Psoas muscle (tissue), 8 donors: ENCODE measurements around the gene LAMC1. TPM values are rescaled to one million over a fixed set of nuclear protein-coding genes. Genes with fewer than 3 reads are reported as not detected.

Source experiments
- ATAC-seq, 4 donors: fragments of 200-7000 bp; cut with Tn5 transposase; one replicate each; pipeline ENCODE4 v1.9.1; 2020; ENCODE audit warnings: moderate library complexity in 3 of 4, mild to moderate bottlenecking in 2 of 4
- DNase-seq, 2 donors: peaks; one replicate each; pipeline ENCODE4 v3.0.0-alpha.2; 2020
- H3K27ac ChIP-seq: fragments of 200-600 bp; one replicate; pipeline ENCODE4 v1.8.0; 2022
- H3K27me3 ChIP-seq, 3 donors: fragments of 200-600 bp in 1 of 3; one replicate each; pipeline versions ENCODE4 v1.6.1 to v1.8.0; 2013 to 2022; ENCODE audit warnings: low read length in 2 of 3, mild to moderate bottlenecking in 2 of 3, moderate library complexity in 1 of 3; ENCODE audit not compliant: insufficient read depth in 3 of 3
- H3K36me3 ChIP-seq, 2 donors: fragments of 200-600 bp in 1 of 2; one replicate each; pipeline versions ENCODE4 v1.6.1 to v1.8.0; 2013 to 2022; ENCODE audit warnings: low read depth in 1 of 2, mild to moderate bottlenecking in 1 of 2, moderate library complexity in 1 of 2; ENCODE audit not compliant: insufficient read depth in 1 of 2
- H3K4me1 ChIP-seq: fragments of 200-600 bp; one replicate; pipeline ENCODE4 v1.8.0; 2022
- H3K4me3 ChIP-seq: fragments of 200-600 bp; one replicate; pipeline ENCODE4 v1.8.0; 2022; ENCODE audit warnings: mild to moderate bottlenecking
- H3K9me3 ChIP-seq: fragments of 200-600 bp; one replicate; pipeline ENCODE4 v1.8.0; 2022
- WGBS, 3 donors: extraction: QIAGEN DNeasy Blood & Tissue Kit; methylation state at CpG; one replicate each; pipeline versions ENCODE4 v1.1.6 to v1.1.7; 2013; 5-methylcytosine and 5-hydroxymethylcytosine counted together
- intact Hi-C, 2 donors: fragments of 100-400 bp; cut with DNase I; formaldehyde crosslinking; loops; one replicate each; pipeline versions ENCODE4 v1.11.0 to v1.14.2; 2022
- polyA plus RNA-seq, 3 donors: library from polyadenylated mRNA; stranded (reverse); fragments of 200-250 nt; gene quantifications; one replicate each; pipeline ENCODE4 v1.2.3, GENCODE V29; 2013
- total RNA-seq, 4 donors: library from RNA; stranded (reverse); fragmentation: NEBNext Ultra II Directional in 2 of 4; extraction: Animal tissue kit (Norgen Biotek cat#: 25700) in 2 of 4; gene quantifications; one replicate each; pipeline versions ENCODE4 v1.2.1 to v1.2.4, GENCODE V29; 2021 to 2023
- TF ChIP-seq, protein P1 (sequence below): fragments of 200-600 bp; IDR thresholded peaks from one replicate; pipeline ENCODE4 v1.8.0; 2022; ENCODE audit warnings: antibody characterized with exemption
- donor health status: healthy with polysubstance abuse.
- donor health status: DM: no; HTN: no; CAD: no; lungs with moderate emphysema.
- donor health status: Bipolar disorder and iron deficiency.
- donor health status: healthy.
- donor health status: DM: yes; HTN: yes; CAD: no.
- donor health status: DM: no; HTN: no; CAD: no.
- donor health status: DM: no; HTN: no; CAD: no.
- donor health status: DM: yes; HTN: yes; CAD: no.

The LAMC1 gene
- total and polyA plus RNA-seq, 7 donors: 28.0 to 94.4 (median 71.4) TPM

- Histone ChIP-seq H3K4me1 (no peaks in the 10 kb centered on the region), H3K9me3 (no peaks in the 10 kb centered on the region)
- WGBS, 3 donors: 88 to 93% (median 90%) methylated on average over 9 of the region's 9 CpGs
Observed at GRCh38 chr1:183159960-183160359, 136.7 kb downstream of the LAMC1 start.

DNA sequence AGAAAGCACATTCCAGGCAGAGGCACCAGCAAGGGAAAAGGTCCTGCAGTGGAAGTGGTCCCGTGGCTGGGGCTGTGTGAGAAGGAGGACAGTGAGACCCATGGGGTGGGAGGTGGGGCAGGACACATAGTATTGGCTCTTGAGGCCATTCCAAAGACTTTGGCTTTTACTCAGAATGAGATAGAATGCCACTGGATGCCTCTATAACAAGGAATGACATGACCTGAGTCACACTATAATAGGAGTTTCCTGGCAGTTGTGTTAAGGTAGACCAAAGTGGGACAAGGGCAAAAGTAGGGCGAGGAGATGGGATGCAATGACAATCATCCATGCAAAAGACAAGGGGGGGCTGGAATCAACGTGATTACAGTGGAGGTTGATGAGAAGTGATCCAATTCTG, 138.2 kb downstream of the LAMC1 start:
- DNase-seq (no peak), ATAC-seq (no peak)
- no peaks in the 10 kb centered on the region for H3K36me3 ChIP-seq
- no peaks in the 10 kb centered on the region for H3K4me1 ChIP-seq
- 79 to 87% (median 82%) methylated on average over 3 of the region's 3 CpGs for WGBS, 3 donors
- H3K27ac ChIP-seq: no peak overlapping the region
- TF ChIP-seq, protein P1, sequence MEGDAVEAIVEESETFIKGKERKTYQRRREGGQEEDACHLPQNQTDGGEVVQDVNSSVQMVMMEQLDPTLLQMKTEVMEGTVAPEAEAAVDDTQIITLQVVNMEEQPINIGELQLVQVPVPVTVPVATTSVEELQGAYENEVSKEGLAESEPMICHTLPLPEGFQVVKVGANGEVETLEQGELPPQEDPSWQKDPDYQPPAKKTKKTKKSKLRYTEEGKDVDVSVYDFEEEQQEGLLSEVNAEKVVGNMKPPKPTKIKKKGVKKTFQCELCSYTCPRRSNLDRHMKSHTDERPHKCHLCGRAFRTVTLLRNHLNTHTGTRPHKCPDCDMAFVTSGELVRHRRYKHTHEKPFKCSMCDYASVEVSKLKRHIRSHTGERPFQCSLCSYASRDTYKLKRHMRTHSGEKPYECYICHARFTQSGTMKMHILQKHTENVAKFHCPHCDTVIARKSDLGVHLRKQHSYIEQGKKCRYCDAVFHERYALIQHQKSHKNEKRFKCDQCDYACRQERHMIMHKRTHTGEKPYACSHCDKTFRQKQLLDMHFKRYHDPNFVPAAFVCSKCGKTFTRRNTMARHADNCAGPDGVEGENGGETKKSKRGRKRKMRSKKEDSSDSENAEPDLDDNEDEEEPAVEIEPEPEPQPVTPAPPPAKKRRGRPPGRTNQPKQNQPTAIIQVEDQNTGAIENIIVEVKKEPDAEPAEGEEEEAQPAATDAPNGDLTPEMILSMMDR: no peak
- no peaks in the 10 kb centered on the region for H3K27me3 ChIP-seq
- intact Hi-C loops: no loop called here
- no peak overlapping the region for H3K4me3 ChIP-seq
- H3K9me3 ChIP-seq: no peaks in the 10 kb centered on the region

More at GRCh38 chr1:183159960-183160359, 136.7 kb downstream of the LAMC1 start:
- no peak overlapping the region for H3K4me3 ChIP-seq
- ATAC-seq: no peak
- TF ChIP-seq, protein P1: no peak
- no peaks in the 10 kb centered on the region for H3K36me3 ChIP-seq
- DNase-seq: no peak
- intact Hi-C loops: no loop called here
- no peaks in the 10 kb centered on the region for H3K27me3 ChIP-seq
- H3K27ac ChIP-seq: no peak overlapping the region

DNA sequence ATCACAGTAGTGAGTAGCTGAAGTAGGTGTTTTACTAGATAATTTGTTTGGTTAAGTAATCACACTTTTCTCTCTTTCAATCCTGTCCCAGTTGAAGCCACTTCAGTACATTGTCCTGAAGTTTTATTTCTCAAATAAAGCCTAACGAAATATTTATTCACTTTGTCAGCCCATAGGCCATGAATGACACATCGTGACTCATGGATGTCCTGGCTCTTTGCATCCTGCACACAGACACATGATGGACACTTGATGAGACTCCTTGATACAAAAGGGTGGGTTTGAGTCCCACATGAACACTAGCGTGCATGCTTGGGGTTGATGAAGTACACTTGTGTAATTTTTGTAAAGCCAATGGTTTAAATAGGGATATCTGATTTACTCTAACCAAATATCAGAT, 140.1 kb downstream of the LAMC1 start:
- WGBS, 3 donors: 87 to 90% (median 89%) methylated on average over 3 of the region's 3 CpGs
- H3K4me3 ChIP-seq: no peak overlapping the region
- H3K9me3 ChIP-seq: no peaks in the 10 kb centered on the region
- H3K4me1 ChIP-seq: no peaks in the 10 kb centered on the region
- H3K27ac ChIP-seq: no peak overlapping the region
- intact Hi-C loops: no loop called here
- TF ChIP-seq, protein P1: no peak
- DNase-seq (no peak), ATAC-seq (no peak)
- H3K27me3 ChIP-seq: no peaks in the 10 kb centered on the region
- no peaks in the 10 kb centered on the region for H3K36me3 ChIP-seq

GRCh38 chr1:183164340-183164739, 141.1 kb downstream of the LAMC1 start:
- DNase-seq: no peak
- no peak overlapping the region for H3K4me3 ChIP-seq
- ATAC-seq: no peak
- no peaks in the 10 kb centered on the region for H3K9me3 ChIP-seq
- TF ChIP-seq, protein P1: no peak
- H3K4me1 ChIP-seq: no peaks in the 10 kb centered on the region
- 93 to 98% (median 96%) methylated on average over 1 of the region's 1 CpG for WGBS, 3 donors
- no peaks in the 10 kb centered on the region for H3K36me3 ChIP-seq
- H3K27me3 ChIP-seq: no peaks in the 10 kb centered on the region
- intact Hi-C loops: no loop called here
- H3K27ac ChIP-seq: no peak overlapping the region

DNA sequence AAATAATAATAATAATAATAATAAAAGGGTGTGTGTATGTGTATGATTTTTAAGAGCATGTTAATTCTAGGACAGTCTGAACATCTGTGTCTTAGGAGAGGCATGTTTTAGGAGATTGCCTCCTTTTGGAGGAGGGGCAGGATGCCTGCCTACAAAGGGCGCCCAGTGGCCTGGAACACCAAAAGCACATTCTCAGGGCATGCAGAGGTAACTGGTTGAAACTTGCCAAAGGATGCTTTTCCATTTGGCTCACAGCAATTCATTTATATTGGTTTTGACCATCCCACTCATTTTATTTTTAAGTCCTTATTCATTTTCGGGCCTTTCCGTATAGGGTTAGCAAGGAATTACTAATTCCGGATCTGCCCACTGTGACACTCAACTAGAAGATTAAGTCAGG, 141.7 kb downstream of the LAMC1 start:
- no peak overlapping the region for H3K4me3 ChIP-seq
- no peaks in the 10 kb centered on the region for H3K4me1 ChIP-seq
- H3K27ac ChIP-seq: no peak overlapping the region
- no peaks in the 10 kb centered on the region for H3K36me3 ChIP-seq
- H3K9me3 ChIP-seq: no peaks in the 10 kb centered on the region
- ATAC-seq: no peak
- intact Hi-C loops: no loop called here
- no peaks in the 10 kb centered on the region for H3K27me3 ChIP-seq
- WGBS, 3 donors: 93 to 98% (median 97%) methylated on average over 4 of the region's 4 CpGs
- TF ChIP-seq, protein P1: no peak
- DNase-seq: no peak
